HL-60/S4 treated with phorbol 12-myristate 13-acetate at 8.2 ng/mL for 4 days and 3 days (cell line): ENCODE data around the gene PIBF1.
"Not testable (repeated sequence)": the region's sequence is repeated elsewhere in the genome, so short reads cannot be mapped to it uniquely, and the experiment has no call there.

Source experiments
- in situ Hi-C: fragments of 300-500 bp; cut with MboI; formaldehyde crosslinking; loops from 2 replicates; pipeline ENCODE4 v1.15.0; 2022; ENCODE audit warnings: low sequenced_read_pairs

The PIBF1 gene

DNA sequence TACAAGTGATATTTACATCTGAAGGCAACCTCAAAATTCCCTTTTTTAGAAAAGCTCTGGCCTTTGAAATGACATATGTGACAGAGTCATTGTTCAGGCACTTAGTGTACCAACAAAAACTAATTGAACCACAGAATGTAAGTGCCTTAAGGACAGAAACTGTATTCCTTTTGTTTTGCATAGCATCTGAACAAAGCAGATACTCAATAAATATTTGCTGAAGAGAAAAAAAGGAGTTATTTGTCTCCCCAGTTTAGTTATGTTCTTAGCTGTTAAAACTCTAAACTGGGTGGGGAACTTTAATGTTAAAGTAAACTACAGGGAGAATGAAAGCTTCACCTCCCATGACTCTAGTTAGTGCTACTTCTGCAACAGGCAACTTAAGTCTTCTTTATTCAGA lies 220.0 kb downstream of the PIBF1 start:
- in situ Hi-C loops: no loop called here

DNA sequence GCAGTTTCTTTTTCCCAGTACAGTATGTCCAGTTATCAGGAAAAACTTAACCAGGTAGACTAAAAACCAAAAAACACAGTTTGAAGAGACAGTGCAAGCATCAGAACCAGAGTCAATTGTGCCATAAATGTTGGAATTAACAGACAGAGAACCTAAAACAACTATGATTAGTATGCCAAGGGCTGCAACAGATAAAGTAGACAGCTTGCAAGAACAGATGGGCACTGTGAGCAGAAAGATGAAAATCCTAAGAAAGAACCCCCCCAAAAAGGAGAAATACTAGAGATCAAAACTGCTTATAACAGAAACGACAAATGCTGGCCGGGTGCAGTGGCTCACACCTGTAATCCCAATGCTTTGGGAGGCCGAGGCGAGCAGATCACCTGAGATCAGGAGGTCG lies 229.8 kb downstream of the PIBF1 start:
- in situ Hi-C loops: no loop called here

DNA sequence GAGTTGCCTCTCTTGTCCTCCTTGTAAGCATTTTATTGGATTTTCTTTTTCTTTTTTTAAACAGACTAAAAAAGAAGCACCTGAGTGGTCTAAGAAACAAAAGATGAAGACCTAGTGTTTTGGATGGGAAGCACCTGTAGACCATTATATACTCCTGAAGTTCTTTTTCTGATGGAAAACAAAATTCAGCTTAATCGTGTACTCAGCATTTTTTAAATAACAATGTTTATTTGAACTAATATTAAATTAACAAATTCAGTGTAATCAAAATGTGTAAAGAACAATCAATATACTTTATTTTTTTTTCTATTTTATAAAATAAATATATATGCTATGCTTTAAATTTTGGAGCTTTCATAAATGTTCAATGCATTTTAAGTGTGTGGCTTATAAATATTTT lies 233.9 kb downstream of the PIBF1 start:
- in situ Hi-C loops: no loop called here

DNA sequence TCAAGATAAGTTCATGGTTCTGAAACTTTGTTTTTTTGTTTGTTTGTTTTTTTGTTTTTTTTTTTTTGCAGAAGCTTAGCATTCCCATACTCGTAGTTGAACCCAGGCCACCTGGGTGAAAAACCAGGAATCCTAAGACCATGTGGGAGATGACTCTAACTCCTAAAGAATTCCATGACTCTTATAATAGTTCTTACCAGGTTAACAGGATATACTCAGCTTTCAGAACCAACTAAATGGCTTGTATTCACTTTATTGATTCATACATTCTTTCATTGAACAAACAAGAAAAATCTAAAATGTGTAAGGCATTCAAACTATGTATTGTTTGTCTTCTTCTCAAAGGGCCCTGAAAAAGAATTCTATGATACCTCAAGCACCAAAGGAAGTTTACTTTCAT lies 236.4 kb downstream of the PIBF1 start:
- in situ Hi-C loops: no loop called here

DNA sequence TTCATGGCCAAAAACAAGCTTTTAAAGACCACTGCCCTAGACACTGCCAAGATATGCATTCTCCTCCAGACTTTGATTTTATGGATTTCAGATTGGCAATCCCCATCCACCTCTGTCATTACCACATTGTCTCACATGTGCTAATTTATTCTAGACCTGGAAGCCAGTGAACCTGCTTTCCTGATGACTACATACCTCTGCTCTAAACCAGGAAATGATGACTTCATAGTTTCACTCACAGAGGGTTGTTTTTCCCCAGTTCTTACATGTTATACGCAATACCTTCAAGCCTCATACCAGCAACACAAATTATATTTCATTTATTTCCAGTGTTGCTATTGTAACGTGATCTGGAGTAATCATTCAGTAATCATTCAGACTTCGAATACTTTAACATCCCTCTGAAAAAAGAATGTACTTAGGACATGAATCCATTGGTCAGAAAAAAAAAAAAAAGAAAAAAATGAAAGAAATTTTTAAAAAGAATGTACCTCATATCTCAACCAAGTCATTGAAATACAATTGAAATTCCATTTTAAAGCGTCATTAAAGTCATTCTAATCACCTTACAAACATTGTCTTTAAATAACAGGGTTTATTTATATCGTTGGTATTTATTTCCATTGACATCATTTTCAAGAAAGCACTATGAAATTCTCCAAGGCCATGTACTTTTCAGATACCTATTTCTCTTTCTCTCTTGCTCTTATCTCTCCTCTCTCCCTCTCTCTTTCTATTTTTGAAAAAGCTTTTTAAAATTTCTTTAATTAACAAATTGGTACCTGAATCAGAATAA lies 243.5 kb downstream of the PIBF1 start:
- in situ Hi-C loops: no loop called here

DNA sequence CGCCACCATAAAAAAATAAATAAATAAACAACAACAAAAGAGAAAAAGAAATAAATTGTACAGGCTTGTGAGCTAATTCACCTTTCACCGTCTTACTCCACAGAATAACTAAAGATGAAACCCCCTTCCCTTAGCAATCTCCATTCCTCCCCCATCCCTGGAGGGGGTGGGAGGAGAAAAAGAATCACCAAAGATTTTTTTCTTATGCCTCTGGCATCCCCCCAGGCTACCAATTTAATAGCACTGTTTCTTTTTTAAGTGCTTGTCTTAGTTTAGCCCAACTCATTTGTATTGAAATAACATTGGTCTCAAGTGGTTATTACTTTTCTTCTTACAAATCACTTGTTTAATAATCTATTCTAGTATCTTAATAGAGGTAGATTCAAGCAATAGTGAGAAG lies 253.0 kb downstream of the PIBF1 start:
- in situ Hi-C loops: no loop called here

DNA sequence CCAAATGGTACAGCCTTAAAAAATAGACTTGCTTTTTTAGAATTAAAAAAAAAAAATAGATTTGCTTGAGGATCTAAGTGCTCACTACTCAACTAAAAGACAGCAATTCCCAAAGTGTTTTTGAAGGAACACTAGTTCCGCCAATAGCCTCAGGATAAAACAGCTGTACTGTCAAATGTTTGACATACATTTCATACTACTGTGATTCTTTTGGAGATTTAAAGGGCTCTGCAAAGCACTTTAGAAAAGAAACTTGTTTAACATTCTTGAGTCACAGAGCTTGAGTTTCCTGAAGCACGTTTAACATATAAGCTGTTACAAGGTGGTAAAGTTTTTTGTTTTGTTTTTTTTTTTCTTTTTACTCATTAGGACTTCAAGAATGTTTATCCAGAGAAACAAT lies 253.7 kb downstream of the PIBF1 start:
- in situ Hi-C loops: no loop called here

DNA sequence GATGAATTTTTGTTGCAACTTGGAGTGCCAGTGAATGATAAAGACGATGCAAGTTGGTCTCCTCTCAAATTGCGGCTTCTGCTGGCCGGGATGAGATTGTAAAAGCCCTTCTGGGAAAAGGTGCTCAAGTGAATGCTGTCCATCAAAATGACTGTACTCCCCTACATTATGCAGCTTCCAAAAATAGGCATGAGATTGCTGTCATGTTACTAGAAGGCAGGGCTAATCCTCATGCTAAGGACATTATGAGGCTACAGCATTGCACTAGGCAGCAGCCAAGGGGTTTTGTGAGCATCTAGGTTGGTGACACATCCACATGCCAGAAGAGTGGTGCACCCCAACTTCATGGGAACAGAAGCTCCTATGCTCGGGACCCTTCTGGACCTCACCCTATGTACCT lies 254.6 kb downstream of the PIBF1 start:
- in situ Hi-C loops: no loop called here

DNA sequence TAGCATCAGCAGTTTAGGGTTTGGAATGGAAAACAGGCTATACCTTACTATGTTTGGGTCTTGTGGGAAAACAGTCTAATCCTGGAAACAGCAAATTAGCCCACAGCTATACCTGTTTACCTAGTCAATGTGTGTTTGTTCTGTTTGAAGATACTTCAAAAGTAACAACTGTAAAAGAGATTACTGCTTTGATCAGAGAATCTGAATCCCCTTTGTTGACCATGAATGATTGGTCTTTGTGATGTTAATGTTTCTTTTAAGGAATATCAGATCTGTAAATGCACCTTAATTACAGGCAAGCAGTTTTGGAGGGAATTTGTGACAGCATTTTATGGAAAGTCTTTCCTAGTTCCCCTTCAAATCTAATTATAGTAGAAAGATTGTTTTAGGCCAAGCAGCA lies 256.1 kb downstream of the PIBF1 start:
- in situ Hi-C loops: no loop called here

DNA sequence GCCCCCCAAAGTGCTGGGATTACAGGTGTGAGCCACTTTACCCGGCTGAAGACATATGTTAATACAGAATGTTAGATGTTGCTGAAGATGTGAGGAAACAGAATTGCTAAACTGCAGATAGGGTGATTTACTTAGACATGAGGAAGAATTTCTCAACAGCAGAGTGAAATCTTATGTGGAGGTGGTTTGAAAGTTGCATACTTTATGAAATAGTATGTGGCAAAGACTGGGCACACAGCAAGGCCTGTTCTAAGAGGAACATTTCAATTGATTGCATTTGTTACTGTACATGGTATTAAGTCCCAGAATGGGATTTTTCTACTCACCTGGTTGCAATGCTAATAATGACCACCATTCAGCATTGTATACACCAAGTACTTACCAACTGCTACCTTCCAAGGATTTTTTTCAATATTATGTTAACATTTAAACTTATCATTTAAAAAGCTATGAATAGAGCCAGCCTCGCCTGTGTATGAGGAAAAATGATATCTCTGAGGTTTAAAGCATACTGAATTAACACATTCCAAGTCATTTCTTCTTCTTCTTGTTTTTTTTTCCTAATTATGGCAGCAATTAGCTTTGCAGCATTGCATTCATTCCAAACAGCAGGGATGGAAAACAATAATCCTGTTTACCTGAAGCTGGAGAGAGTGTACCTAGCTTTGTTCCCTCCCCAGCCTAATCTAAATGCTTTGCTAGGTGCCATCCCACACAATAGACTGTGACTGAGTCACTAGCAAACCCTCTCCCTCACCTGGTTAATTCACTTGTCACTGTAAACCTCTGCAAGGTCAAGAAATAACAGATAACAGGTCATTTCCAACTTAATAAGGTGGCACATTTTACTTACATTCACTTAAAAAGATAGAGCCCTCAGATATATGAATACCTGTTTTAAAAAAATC lies 257.5 kb downstream of the PIBF1 start:
- in situ Hi-C loops: no loop called here

DNA sequence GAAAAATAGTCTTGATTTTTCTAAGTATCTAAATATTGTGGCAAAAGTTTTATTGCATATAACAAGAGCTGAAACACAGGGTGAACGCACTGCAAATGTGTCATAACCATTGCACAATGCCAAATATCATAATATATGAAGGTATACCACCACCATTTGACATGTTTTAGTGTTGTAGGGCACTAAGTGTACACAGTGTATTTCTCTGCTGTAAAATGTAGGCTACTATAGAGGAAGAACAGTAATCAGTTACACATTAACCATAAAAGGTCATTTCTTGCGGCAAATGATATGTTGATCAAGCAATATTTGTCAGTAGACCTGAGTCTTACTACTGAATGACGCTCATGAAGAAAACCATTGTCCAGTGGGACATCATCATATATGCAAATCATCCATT lies 258.6 kb downstream of the PIBF1 start:
- in situ Hi-C loops: no loop called here

DNA sequence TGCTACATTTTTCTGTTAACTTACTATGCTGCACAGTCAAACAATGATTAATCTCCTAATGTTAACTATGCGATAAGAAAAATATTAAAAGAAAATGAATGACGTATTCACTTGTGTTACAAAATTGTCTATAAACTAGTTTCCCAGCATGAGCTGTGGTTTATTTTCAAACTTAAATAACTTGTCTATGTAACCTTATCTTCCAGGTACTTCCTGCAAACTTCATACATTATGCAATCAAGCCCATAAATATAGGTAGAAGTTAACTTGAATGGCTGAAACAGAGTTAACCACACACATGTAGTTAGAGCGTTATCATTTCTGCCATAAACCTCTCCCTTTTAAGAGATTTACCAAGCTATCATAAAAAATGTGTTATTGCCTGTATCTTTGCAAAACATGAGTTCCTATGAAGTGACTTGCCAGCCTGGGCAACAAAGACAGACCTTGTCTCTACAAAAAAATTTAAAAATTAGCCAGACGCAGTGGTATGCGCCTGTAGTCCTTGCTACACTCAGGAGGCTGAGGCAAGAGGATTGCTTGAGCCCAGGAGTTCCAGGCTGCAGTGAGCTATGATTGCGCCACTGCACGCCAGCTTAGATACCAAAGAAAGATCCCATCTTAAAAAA lies 259.1 kb downstream of the PIBF1 start:
- in situ Hi-C loops: no loop called here

DNA sequence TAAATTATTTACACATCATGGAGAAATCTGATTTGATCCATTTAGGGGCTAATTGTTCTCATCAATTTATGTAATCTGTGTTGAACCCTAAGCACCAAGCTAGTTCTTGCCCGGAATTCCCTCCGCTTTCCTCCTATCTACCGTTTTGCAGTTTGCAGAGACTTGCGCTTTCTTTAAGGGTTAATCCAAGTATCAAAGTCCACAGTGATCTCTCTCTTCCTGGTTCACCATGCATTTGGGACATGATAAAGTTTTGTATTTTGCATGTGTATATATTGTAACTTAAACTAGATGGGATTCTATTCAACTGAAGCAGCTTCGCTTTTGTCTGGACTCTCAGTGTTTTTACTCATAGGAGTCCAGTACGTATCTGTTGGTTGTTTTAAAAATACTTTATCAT lies 263.1 kb downstream of the PIBF1 start:
- in situ Hi-C loops: no loop called here

DNA sequence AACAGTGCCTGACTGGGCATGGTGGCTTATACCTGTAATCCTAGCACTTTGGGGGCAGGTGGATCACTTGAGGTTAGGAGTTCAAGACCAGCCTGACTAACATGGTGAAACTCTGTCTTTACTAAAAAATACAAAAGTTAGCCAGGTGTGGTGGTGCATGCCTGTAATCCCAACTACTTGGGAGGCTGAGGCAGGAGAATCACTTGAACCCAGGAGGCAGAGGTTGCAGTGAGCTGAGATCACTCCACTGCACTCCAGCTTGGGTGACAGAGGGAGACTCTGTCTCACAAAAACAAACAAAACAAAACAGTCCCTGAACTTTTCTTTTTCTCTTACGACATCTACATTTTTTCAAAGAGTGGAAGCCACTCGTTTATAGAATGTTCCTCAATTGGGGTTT lies 266.7 kb downstream of the PIBF1 start:
- in situ Hi-C loops: not testable (repeated sequence)

DNA sequence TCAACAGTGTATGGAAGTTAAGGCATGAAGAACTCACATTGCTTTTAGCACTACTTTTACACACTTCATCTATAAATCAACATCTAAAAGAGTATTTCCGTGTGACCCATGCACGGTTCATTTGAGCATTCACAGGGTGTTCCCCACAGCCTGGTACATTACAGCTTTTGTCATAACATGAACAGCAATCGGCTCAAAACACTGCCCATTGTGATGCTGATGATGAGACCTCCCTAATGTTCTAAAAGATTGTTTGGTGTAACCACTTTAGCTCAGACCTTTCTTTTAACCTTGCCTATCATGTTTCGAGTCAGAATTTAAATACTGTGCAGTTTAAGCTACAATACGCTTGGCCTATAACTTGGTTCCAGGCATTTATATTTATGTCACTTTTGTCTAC lies 272.8 kb downstream of the PIBF1 start:
- in situ Hi-C loops: no loop called here

DNA sequence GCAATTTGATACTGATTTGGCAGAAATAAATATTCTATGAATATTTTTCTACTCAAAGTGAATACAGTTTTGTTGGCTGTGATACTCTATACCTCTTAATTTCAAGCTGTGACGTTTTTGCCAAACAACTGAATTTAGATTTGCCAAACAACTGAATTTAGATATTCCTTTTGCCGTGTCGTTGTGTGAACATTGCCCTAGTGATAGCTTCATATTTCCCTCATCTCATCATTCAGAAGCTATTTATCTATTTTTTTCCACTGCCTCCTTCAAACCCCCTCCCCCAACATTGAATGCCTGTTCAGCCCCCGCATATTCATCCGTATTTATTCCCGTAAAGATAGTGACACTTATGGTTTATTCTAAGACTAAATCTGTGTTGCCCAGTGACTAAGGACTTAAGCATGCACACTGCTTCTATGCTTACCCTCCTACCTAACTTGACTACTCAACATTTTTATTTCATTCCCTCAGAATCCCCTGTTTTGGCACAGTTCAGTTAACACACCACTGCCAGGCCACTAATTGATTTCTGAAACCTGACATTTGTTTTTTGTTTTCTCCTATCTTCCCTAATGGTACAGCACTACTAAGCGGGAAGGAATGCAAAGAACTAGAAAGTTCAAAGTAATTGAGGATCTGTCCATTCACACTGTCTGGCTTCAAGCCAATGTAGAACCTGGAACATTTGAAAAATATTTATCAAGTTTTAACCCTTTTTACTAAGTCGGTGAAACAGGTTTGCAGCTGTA lies 274.1 kb downstream of the PIBF1 start:
- in situ Hi-C loops: no loop called here

DNA sequence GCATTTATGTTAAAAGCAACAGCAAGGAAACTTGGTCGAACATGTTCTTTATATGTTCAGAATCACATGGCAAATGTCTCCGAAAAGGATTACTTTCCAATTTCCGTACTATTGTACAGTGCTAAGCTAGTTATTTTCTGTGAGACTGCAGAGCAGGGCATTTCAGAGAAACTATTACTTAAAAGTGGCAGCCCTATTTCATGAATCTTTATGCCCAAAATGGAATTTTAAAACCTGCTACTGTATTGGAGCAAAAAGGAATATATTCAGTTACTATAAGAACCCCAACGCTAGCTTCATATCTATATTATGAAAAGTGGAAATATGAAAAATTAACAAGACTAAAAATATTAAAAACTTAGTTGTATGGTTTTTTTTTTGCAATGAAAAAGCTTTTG lies 274.6 kb downstream of the PIBF1 start:
- in situ Hi-C loops: no loop called here

DNA sequence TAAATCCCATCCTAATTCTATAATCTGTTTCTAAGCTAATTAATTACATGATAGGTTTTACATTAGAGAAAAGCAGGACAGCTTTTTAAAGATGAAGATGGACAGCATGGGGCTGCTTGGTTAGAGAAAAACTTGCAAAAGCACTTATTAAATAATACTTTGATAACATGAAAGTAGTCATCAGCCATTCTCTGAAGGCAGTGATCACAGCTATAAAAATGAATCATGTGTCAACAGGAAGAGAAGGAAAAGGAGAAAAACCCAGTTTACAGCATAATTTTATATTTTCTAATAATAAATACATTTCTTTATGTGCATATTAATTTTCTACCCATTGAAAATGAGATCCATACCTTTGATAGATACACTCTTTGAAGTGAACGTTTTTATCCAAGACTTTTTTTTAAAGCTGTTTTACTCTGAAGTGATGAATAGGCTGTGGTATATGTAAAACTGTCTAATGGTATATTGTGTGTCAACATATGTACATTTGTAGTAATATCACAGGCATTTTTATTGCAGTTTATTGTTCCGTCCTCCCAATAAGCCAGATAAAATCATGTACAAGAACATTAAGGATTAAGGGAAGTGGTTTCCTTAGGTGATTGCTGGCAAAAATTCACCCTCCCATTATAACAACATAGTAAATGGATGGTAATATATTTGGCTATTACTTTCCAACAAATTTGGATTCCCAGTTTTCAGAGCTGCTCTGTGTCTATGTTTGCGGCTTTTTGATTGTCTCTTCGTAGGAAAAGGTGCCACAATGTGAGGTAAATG lies 275.5 kb downstream of the PIBF1 start:
- in situ Hi-C loops: no loop called here

DNA sequence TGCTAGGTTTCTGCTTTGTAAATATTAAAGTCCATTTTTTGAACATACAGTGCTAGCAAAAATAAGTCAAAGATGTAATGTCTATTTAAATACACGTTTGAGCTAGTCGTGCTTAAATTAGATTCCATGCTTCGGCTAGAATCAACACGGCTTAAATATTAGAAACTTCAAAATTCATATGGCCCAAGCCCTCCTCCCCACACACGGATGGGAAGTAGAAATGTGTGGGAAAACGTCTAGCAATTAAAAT lies 276.1 kb downstream of the PIBF1 start:
- in situ Hi-C loops: no loop called here

DNA sequence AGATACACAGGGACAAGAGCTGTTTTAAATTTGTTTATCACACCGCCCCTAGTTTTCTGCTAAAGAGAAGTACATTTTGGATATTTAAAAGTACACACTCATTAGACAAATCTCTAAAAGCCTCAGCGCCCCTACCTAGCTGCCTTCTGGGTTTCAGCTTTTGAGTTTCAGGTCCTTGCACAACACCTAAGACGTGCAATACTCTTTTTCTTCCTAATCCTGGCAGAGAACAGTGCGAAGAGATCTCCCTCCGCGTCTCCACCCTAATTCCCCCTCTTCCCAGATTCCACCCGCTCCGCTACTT lies 276.5 kb downstream of the PIBF1 start:
- in situ Hi-C loops: no loop called here
